Hematopoietic multipotent progenitor cell treated with erythropoietin and hydrocortisone succinate and interleukin-3 and kit ligand, for 4 days (in vitro differentiated cells): Measurements from ENCODE around the gene CIAO2A.

Source experiments
- DNase-seq: peaks from one replicate; pipeline ENCODE4 v3.0.0-alpha.2; 2015

Gene CIAO2A

GRCh38 chr15:64037966-64038365, 55.7 kb downstream of the CIAO2A start:
- no peak for DNase-seq

GRCh38 chr15:64037116-64037515, 56.5 kb downstream of the CIAO2A start:
- no peak for DNase-seq

GRCh38 chr15:64035525-64035924, 58.1 kb downstream of the CIAO2A start:
- DNase-seq = no peak

- DNase-seq = no peak
These were observed 59.1 kb downstream of the CIAO2A start for GRCh38 chr15:64034519-64034918.

- DNase-seq = peak; percentile 40
These were observed 61.3 kb downstream of the CIAO2A start for GRCh38 chr15:64032329-64032728.

GRCh38 chr15:64030123-64030522, 63.5 kb downstream of the CIAO2A start:
- DNase-seq = no peak

GRCh38 chr15:64029633-64030032, 64.0 kb downstream of the CIAO2A start:
- no peak for DNase-seq

GRCh38 chr15:64029110-64029509, 64.5 kb downstream of the CIAO2A start:
- no peak for DNase-seq

- DNase-seq = no peak
These were observed 67.0 kb downstream of the CIAO2A start for GRCh38 chr15:64026591-64026990.

GRCh38 chr15:64024172-64025050, 69.2 kb downstream of the CIAO2A start:
- DNase-seq = peak; percentile 67

- DNase-seq = no peak
These were observed 70.4 kb downstream of the CIAO2A start for GRCh38 chr15:64023220-64023619.

GRCh38 chr15:64022571-64022970, 71.1 kb downstream of the CIAO2A start:
- no peak for DNase-seq
